CD4-positive, alpha-beta memory T cell (primary cell): ENCODE results near the gene COL5A1. TPM values are rescaled to one million over a fixed set of nuclear protein-coding genes. Genes with fewer than 3 reads are reported as not detected.

Source experiments
- CTCF ChIA-PET: fragments of 350-600 bp; sonication (Branson Sonifier 250); formaldehyde crosslinking; loops from one replicate; lab custom pipeline; 2021; ENCODE audit warnings: inconsistent platforms; ENCODE audit not compliant: partially characterized antibody; lab: Charles Lee
- POLR2A ChIA-PET: fragments of 350-600 bp; sonication (Branson Sonifier 250); formaldehyde crosslinking; loops from one replicate; lab custom pipeline; 2021; ENCODE audit not compliant: partially characterized antibody; lab: Charles Lee
- DNase-seq, 5 donors: peaks; one replicate each; pipeline versions ENCODE4 v3.0.0 to v3.0.0-alpha.2; 2020 to 2022; ENCODE audit warnings: mixed read lengths in 1 of 5
- H3K27ac ChIP-seq: one replicate; pipeline ENCODE4 v1.7.0; 2013; ENCODE audit warnings: low read depth, low read length
- H3K27me3 ChIP-seq: 2 replicates; pipeline ENCODE4 v1.7.0; 2013; ENCODE audit warnings: mild to moderate bottlenecking, low read length, moderate library complexity; ENCODE audit not compliant: insufficient read depth
- H3K36me3 ChIP-seq: 2 replicates; pipeline ENCODE4 v1.7.0; 2013; ENCODE audit warnings: mild to moderate bottlenecking, low read length, moderate library complexity; ENCODE audit not compliant: insufficient read depth
- H3K4me1 ChIP-seq: 2 replicates; pipeline ENCODE4 v1.7.0; 2013; ENCODE audit warnings: mild to moderate bottlenecking, low read length, moderate library complexity; ENCODE audit not compliant: insufficient read depth
- H3K4me3 ChIP-seq, 2 donors: one replicate each; pipeline ENCODE4 v1.7.0; 2013; ENCODE audit warnings: low read length in 2 of 2, mild to moderate bottlenecking in 1 of 2
- H3K9me3 ChIP-seq, 2 donors: one replicate each; pipeline ENCODE4 v1.7.0; 2013; ENCODE audit warnings: low read length in 2 of 2, control low read depth in 1 of 2; ENCODE audit not compliant: control insufficient read depth in 1 of 2
- H3K27ac Mint-ChIP-seq, 7 donors: one replicate each; pipeline ENCODE4 v1.8.0; 2020 to 2021; ENCODE audit warnings: mixed read lengths in 7 of 7, mild to moderate bottlenecking in 6 of 7, inconsistent platforms in 3 of 7, moderate library complexity in 3 of 7
- H3K27me3 Mint-ChIP-seq, 2 donors: one replicate each; pipeline ENCODE4 v1.8.0; 2020 to 2021; ENCODE audit warnings: mixed read lengths in 2 of 2
- H3K36me3 Mint-ChIP-seq, 2 donors: one replicate each; pipeline ENCODE4 v1.8.0; 2020 to 2021; ENCODE audit warnings: mixed read lengths in 2 of 2, inconsistent platforms in 1 of 2, mild to moderate bottlenecking in 1 of 2
- H3K4me1 Mint-ChIP-seq, 4 donors: one replicate each; pipeline ENCODE4 v1.8.0; 2020 to 2021; ENCODE audit warnings: mixed read lengths in 4 of 4, mild to moderate bottlenecking in 1 of 4
- H3K4me3 Mint-ChIP-seq, 8 donors: one replicate each; pipeline ENCODE4 v1.8.0; 2020 to 2021; ENCODE audit warnings: mixed read lengths in 8 of 8, mild to moderate bottlenecking in 7 of 8, moderate library complexity in 6 of 8, inconsistent platforms in 3 of 8
- H3K9me3 Mint-ChIP-seq, 8 donors: one replicate each; pipeline ENCODE4 v1.8.0; 2020 to 2021; ENCODE audit warnings: mixed read lengths in 8 of 8, mild to moderate bottlenecking in 5 of 8, inconsistent platforms in 3 of 8, moderate library complexity in 1 of 8
- intact Hi-C: fragments of 100-400 bp; cut with micrococcal nuclease; formaldehyde crosslinking; loops from one replicate; pipeline ENCODE4 v1.15.1; 2023
- polyA plus RNA-seq, 2 donors: library from polyadenylated mRNA; unstranded; fragments of 300-500 nt; fragmentation: Illumina TruSeq; gene quantifications; one replicate each; pipeline ENCODE4 v1.2.3, GENCODE V29; 2021
- total RNA-seq, 2 experiments: library from RNA; stranded (reverse); gene quantifications; one replicate each; pipeline ENCODE4 v1.2.3, GENCODE V29; 2021

Gene COL5A1
- total and polyA plus RNA-seq, 4 experiments from 2014 or later, result 0.36 to 1.6 (median 1.5) TPM; not detected in 1

GRCh38 chr9:134637696-134638501 lies 3.7 kb upstream of the COL5A1 start:
- no peaks in the 10 kb centered on the region for H3K4me1 Mint-ChIP-seq

GRCh38 chr9:134638502-134639090 lies 3.0 kb upstream of the COL5A1 start:
- DNase-seq, result no peak
- Mint-ChIP-seq H3K36me3 (no peaks in the 10 kb centered on the region), H3K4me3 (no peak overlapping the region), H3K9me3 (peaks cover 0 to 2% (median 0%) of the 10 kb centered on the region in 8 donors), H3K27ac (no peak overlapping the region), H3K4me1 (no peaks in the 10 kb centered on the region), H3K27me3 (peaks cover 8% of the 10 kb centered on the region in 2 donors)
- Histone ChIP-seq H3K9me3 (no peaks in the 10 kb centered on the region), H3K4me1 (no peaks in the 10 kb centered on the region), H3K27ac (no peak overlapping the region), H3K4me3 (no peak overlapping the region), H3K36me3 (no peaks in the 10 kb centered on the region), H3K27me3 (no peaks in the 10 kb centered on the region)
- POLR2A ChIA-PET, result no interaction called here
- intact Hi-C loops, result no loop called here
- CTCF ChIA-PET, result no interaction called here

More at GRCh38 chr9:134637696-134638501, 3.7 kb upstream of the COL5A1 start:
- Histone ChIP-seq H3K4me3 (no peak overlapping the region), H3K27ac (no peak overlapping the region), H3K4me1 (no peaks in the 10 kb centered on the region), H3K9me3 (no peaks in the 10 kb centered on the region), H3K27me3 (no peaks in the 10 kb centered on the region), H3K36me3 (no peaks in the 10 kb centered on the region)
- no peaks in the 10 kb centered on the region for H3K36me3 Mint-ChIP-seq
- ChIA-PET CTCF (no interaction called here), POLR2A (no interaction called here)
- DNase-seq, result no peak
- H3K4me3 Mint-ChIP-seq, result no peak overlapping the region
- peaks cover 4% of the 10 kb centered on the region in 2 donors for H3K27me3 Mint-ChIP-seq
- H3K27ac Mint-ChIP-seq, result no peak overlapping the region
- peaks cover 0 to 2% (median 0%) of the 10 kb centered on the region in 8 donors for H3K9me3 Mint-ChIP-seq
- intact Hi-C loops, result no loop called here

GRCh38 chr9:134639994-134640393 lies 1.6 kb upstream of the COL5A1 start:
- ChIA-PET POLR2A (no interaction called here), CTCF (no interaction called here)
- H3K9me3 ChIP-seq, result no peaks in the 10 kb centered on the region
- H3K27me3 ChIP-seq, result no peaks in the 10 kb centered on the region
- Mint-ChIP-seq H3K27ac (no peak overlapping the region), H3K4me3 (peak overlapping the region in 2 of 8 donors; percentile 4 to 17), H3K36me3 (no peaks in the 10 kb centered on the region), H3K9me3 (peaks cover 0 to 2% (median 0%) of the 10 kb centered on the region in 8 donors), H3K4me1 (no peaks in the 10 kb centered on the region), H3K27me3 (peaks cover 8% of the 10 kb centered on the region in 2 donors)
- intact Hi-C loops, result no loop called here
- H3K27ac ChIP-seq, result no peak overlapping the region
- no peak overlapping the region for H3K4me3 ChIP-seq
- no peaks in the 10 kb centered on the region for H3K36me3 ChIP-seq
- no peaks in the 10 kb centered on the region for H3K4me1 ChIP-seq
- no peak for DNase-seq

GRCh38 chr9:134640506-134641172 lies 964 bp upstream of the COL5A1 start:
- no peak overlapping the region for H3K27ac Mint-ChIP-seq
- peaks cover 0 to 2% (median 0%) of the 10 kb centered on the region in 8 donors for H3K9me3 Mint-ChIP-seq
- no peak overlapping the region for H3K27ac ChIP-seq
- peak overlapping the region in 4 of 8 donors; percentile 4 to 57 (median 22) for H3K4me3 Mint-ChIP-seq
- H3K27me3 Mint-ChIP-seq, result peaks cover 8% of the 10 kb centered on the region in 2 donors
- no peaks in the 10 kb centered on the region for H3K27me3 ChIP-seq
- ChIA-PET CTCF (no interaction called here), POLR2A (no interaction called here)
- no peak overlapping the region for H3K4me3 ChIP-seq
- intact Hi-C loops, result no loop called here
- H3K36me3 Mint-ChIP-seq, result no peaks in the 10 kb centered on the region
- H3K36me3 ChIP-seq, result no peaks in the 10 kb centered on the region
- DNase-seq, result no peak
- H3K9me3 ChIP-seq, result no peaks in the 10 kb centered on the region
- H3K4me1 Mint-ChIP-seq, result no peaks in the 10 kb centered on the region
- no peaks in the 10 kb centered on the region for H3K4me1 ChIP-seq

GRCh38 chr9:134641990-134642384 lies 384 bp downstream of the COL5A1 start:
- ChIA-PET POLR2A (no interaction called here), CTCF (no interaction called here)
- no peaks in the 10 kb centered on the region for H3K27me3 ChIP-seq
- H3K9me3 ChIP-seq, result no peaks in the 10 kb centered on the region
- intact Hi-C loops, result no loop called here
- no peaks in the 10 kb centered on the region for H3K36me3 ChIP-seq
- H3K4me3 ChIP-seq, result no peak overlapping the region
- H3K36me3 Mint-ChIP-seq, result no peaks in the 10 kb centered on the region
- H3K9me3 Mint-ChIP-seq, result no peaks in the 10 kb centered on the region
- no peak overlapping the region for H3K27ac ChIP-seq
- DNase-seq, result no peak
- H3K4me1 Mint-ChIP-seq, result no peaks in the 10 kb centered on the region
- H3K4me3 Mint-ChIP-seq, result no peak overlapping the region
- no peaks in the 10 kb centered on the region for H3K4me1 ChIP-seq
- peaks cover 9 to 11% of the 10 kb centered on the region in 2 donors for H3K27me3 Mint-ChIP-seq
- H3K27ac Mint-ChIP-seq, result no peak overlapping the region

- peak overlapping the region in 3 of 8 donors; percentile 36 to 52 (median 42) for H3K4me3 Mint-ChIP-seq
- H3K4me3 ChIP-seq, result no peak overlapping the region
- CTCF ChIA-PET, result no interaction called here
- H3K27ac ChIP-seq, result no peak overlapping the region
- no peak for DNase-seq
- H3K36me3 ChIP-seq, result no peaks in the 10 kb centered on the region
- H3K27ac Mint-ChIP-seq, result no peak overlapping the region
- H3K9me3 ChIP-seq, result no peaks in the 10 kb centered on the region
- H3K4me1 Mint-ChIP-seq, result peaks cover 0 to under 1% (median 0%) of the 10 kb centered on the region in 4 donors
- peaks cover 9 to 11% of the 10 kb centered on the region in 2 donors for H3K27me3 Mint-ChIP-seq
- no peaks in the 10 kb centered on the region for H3K36me3 Mint-ChIP-seq
- POLR2A ChIA-PET, result no interaction called here
- intact Hi-C loops, result no loop called here
- no peaks in the 10 kb centered on the region for H3K4me1 ChIP-seq
- H3K9me3 Mint-ChIP-seq, result no peaks in the 10 kb centered on the region
- H3K27me3 ChIP-seq, result no peaks in the 10 kb centered on the region
Measured at GRCh38 chr9:134642385-134643181, 980 bp downstream of the COL5A1 start.
